Measurements from ENCODE around the gene SASH1.

DNA sequence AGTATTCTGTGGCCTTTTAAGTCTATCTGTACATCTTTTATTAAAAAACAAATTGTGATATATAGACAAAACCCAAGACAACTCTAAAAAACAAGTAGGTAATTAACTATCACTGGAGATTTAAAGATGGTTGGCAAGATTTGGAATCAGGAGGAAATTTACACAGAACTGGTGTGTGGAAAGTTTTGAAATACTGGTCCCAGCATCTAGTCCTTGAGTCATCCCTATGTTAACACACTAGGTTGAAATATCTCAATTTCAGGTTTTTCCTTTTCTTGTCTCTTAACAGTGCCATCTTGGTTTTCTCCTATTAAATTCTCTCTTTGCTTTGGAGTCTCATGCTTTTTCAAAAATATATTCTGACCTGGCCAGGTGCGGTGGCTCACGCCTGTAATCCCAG, 27.5 kb downstream of the SASH1 start:
- TF ChIP-seq, protein P1, sequence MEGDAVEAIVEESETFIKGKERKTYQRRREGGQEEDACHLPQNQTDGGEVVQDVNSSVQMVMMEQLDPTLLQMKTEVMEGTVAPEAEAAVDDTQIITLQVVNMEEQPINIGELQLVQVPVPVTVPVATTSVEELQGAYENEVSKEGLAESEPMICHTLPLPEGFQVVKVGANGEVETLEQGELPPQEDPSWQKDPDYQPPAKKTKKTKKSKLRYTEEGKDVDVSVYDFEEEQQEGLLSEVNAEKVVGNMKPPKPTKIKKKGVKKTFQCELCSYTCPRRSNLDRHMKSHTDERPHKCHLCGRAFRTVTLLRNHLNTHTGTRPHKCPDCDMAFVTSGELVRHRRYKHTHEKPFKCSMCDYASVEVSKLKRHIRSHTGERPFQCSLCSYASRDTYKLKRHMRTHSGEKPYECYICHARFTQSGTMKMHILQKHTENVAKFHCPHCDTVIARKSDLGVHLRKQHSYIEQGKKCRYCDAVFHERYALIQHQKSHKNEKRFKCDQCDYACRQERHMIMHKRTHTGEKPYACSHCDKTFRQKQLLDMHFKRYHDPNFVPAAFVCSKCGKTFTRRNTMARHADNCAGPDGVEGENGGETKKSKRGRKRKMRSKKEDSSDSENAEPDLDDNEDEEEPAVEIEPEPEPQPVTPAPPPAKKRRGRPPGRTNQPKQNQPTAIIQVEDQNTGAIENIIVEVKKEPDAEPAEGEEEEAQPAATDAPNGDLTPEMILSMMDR (IDR thresholded peaks at IDR 0.05): no peak
- TF ChIP-seq EZH2 (IDR thresholded peaks at IDR 0.05): no peak
- no peak for TF ChIP-seq EZH2phosphoT487 (IDR thresholded peaks at IDR 0.05)
